OCI-LY1 (cell line): Measurements from ENCODE around the gene ST6GALNAC6.

Source experiments
- H2AFZ ChIP-seq: fragments of 200-600 bp; sonication (generic), shearing (Covaris generic); 2 replicates; pipeline ENCODE4 v1.6.0; 2014; ENCODE audit warnings: antibody characterized with exemption, mild to moderate bottlenecking, low read length
- H3F3A ChIP-seq: fragments of 200-600 bp; sonication (generic), shearing (Covaris generic); 2 replicates; pipeline ENCODE4 v1.6.0; 2014; ENCODE audit warnings: mild to moderate bottlenecking, antibody characterized with exemption, low read length, moderate library complexity; ENCODE audit not compliant: insufficient read depth
- H3K27ac ChIP-seq: fragments of 200-600 bp; sonication (generic); 2 replicates; pipeline ENCODE4 v1.5.1; 2014; ENCODE audit warnings: low read length, mixed run types, mild to moderate bottlenecking, low read depth; ENCODE audit not compliant: poor library complexity, severe bottlenecking
- H3K27me3 ChIP-seq: fragments of 200-600 bp; sonication (generic); 2 replicates; pipeline ENCODE4 v1.6.0; 2014; ENCODE audit warnings: antibody characterized with exemption, mild to moderate bottlenecking, low read length, moderate library complexity; ENCODE audit not compliant: insufficient read depth
- H3K36me3 ChIP-seq: fragments of 200-600 bp; sonication (generic); 2 replicates; pipeline ENCODE4 v1.6.1; 2014; ENCODE audit warnings: mild to moderate bottlenecking, antibody characterized with exemption, low read length, moderate library complexity, mixed read lengths; ENCODE audit not compliant: insufficient read depth
- H3K4me1 ChIP-seq: fragments of 200-600 bp; sonication (generic); 2 replicates; pipeline ENCODE4 v1.5.1; 2014; ENCODE audit warnings: mild to moderate bottlenecking, low read length, moderate library complexity; ENCODE audit not compliant: insufficient read depth, severe bottlenecking
- H3K4me2 ChIP-seq: fragments of 200-600 bp; sonication (generic), shearing (Covaris generic); 2 replicates; pipeline ENCODE4 v1.6.1; 2014; ENCODE audit warnings: low read length
- H3K4me3 ChIP-seq: fragments of 200-600 bp; sonication (generic); 2 replicates; pipeline ENCODE4 v1.5.1; 2014; ENCODE audit warnings: low read length, low read depth, mild to moderate bottlenecking, mixed read lengths; ENCODE audit not compliant: poor library complexity, severe bottlenecking
- H3K79me2 ChIP-seq: fragments of 200-600 bp; shearing (Covaris generic); 2 replicates; pipeline ENCODE4 v1.6.1; 2016; ENCODE audit warnings: mixed run types, low read length, mixed read lengths; ENCODE audit not compliant: insufficient read depth
- H3K9ac ChIP-seq: fragments of 200-600 bp; sonication (generic), shearing (Covaris generic); 2 replicates; pipeline ENCODE4 v1.6.1; 2014; ENCODE audit warnings: mild to moderate bottlenecking, low read length, mixed read lengths
- H3K9me2 ChIP-seq: fragments of 200-600 bp; sonication (generic), shearing (Covaris generic); 2 replicates; pipeline ENCODE4 v1.6.1; 2014; ENCODE audit warnings: low read depth, mild to moderate bottlenecking, low read length, mixed read lengths
- H3K9me3 ChIP-seq: fragments of 200-600 bp; shearing (Covaris generic); 2 replicates; pipeline ENCODE4 v1.6.1; 2014; ENCODE audit warnings: low read length, mixed read lengths
- H4K20me1 ChIP-seq: fragments of 200-600 bp; sonication (generic), shearing (Covaris generic); 2 replicates; pipeline ENCODE4 v1.6.0; 2016; ENCODE audit warnings: mild to moderate bottlenecking, low read length; ENCODE audit not compliant: insufficient read depth
- EZH2 ChIP-seq: fragments of 200-600 bp; sonication (generic), shearing (Covaris generic); IDR thresholded peaks from 2 replicates; pipeline ENCODE4 v1.8.0; 2017; ENCODE audit warnings: borderline replicate concordance, mixed run types, mild to moderate bottlenecking, antibody characterized with exemption, low read length, moderate library complexity, mixed read lengths
- TF ChIP-seq, protein P1 (sequence below): fragments of 200-600 bp; sonication (generic), shearing (Covaris generic); IDR thresholded peaks from 2 replicates; pipeline ENCODE4 v1.5.1; 2017; ENCODE audit warnings: mild to moderate bottlenecking, antibody characterized with exemption, low read length, moderate library complexity, mixed read lengths

ST6GALNAC6 gene

DNA sequence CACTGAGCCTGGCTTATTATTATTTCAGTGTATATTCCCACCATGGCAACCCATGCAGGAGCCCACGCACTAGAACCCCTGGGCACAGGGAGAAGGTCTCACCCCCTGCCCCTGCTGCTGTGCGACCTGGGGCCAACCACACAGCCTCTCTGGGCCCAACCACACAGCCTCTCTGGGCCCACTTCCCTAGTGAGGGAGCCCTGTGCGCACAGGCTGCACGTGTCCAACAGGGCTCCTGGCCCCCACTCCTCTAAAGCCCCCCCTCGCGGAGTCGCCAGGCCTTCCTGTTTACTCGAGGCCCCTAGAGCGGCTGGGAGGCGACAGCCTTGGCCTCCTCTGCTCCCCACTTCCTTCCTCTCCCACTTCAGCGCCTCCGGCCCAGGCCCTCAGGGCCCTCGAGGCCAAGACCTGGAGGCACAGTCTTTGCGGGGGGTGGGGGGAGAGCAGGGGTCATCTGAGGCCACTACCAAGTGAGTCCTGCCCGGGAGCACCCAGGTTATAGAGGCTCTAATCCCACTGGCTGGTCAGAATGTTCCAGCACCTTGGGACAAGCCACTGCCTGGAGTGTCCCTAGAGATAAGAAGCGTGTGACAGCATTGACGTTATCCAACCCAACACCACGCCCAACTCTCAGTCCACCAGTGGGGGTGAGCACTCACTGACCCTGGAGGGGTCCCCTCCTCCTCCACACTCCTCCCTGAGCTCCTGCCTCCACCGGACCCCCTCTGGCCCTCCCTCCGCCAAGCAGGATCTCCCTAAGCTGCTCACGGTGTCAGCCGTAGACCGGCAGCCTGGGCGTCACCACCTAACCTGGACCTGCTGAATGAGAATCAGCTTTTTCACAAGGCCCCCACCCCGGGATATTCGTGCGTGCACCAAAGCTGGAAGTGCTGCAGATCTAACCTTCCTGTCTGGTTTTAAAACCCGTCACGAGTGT, 37.1 kb downstream of the ST6GALNAC6 start:
- peak overlapping the region; percentile 35 for H3K27ac ChIP-seq
- no peaks in the 10 kb centered on the region for H3K9me2 ChIP-seq
- no peak overlapping the region; the same call in 1 of the 2 replicates for H3K4me2 ChIP-seq
- no peaks in the 10 kb centered on the region for H3K9me3 ChIP-seq
- no peaks in the 10 kb centered on the region for H3K79me2 ChIP-seq
- H3K9ac ChIP-seq = no peak overlapping the region
- H2AFZ ChIP-seq = no peak overlapping the region
- no peaks in the 10 kb centered on the region for H4K20me1 ChIP-seq
- H3K36me3 ChIP-seq = no peaks in the 10 kb centered on the region
- TF ChIP-seq, protein P1, sequence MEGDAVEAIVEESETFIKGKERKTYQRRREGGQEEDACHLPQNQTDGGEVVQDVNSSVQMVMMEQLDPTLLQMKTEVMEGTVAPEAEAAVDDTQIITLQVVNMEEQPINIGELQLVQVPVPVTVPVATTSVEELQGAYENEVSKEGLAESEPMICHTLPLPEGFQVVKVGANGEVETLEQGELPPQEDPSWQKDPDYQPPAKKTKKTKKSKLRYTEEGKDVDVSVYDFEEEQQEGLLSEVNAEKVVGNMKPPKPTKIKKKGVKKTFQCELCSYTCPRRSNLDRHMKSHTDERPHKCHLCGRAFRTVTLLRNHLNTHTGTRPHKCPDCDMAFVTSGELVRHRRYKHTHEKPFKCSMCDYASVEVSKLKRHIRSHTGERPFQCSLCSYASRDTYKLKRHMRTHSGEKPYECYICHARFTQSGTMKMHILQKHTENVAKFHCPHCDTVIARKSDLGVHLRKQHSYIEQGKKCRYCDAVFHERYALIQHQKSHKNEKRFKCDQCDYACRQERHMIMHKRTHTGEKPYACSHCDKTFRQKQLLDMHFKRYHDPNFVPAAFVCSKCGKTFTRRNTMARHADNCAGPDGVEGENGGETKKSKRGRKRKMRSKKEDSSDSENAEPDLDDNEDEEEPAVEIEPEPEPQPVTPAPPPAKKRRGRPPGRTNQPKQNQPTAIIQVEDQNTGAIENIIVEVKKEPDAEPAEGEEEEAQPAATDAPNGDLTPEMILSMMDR = no peak
- no peak for TF ChIP-seq EZH2
- peaks cover 30% of the 10 kb centered on the region for H3K4me1 ChIP-seq
- no peaks in the 10 kb centered on the region; the same call in 1 of the 2 replicates for H3K27me3 ChIP-seq
- H3F3A ChIP-seq = no peaks in the 10 kb centered on the region
- no peak overlapping the region for H3K4me3 ChIP-seq

DNA sequence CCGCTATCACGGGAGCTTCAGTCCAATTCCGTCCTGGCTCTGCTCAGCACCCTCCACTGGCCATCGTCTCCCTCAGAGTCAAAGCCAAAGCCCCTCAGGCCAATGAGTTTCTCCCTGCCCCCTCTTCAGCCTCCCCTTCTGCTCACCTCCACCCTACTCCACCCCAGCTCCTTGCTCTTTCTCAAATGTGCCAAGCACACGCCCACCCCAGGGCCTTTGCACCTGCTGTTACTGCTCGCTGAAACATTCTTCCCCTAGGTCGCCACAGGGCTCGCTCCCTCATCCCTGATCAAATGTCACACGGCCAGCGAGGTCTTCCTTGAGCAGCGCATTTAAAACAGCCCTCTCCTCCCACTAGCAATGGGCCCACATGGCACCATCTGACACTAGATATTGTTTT, 38.6 kb downstream of the ST6GALNAC6 start:
- no peaks in the 10 kb centered on the region; the same call in 1 of the 2 replicates for H3K27me3 ChIP-seq
- no peaks in the 10 kb centered on the region for H3K9me2 ChIP-seq
- no peak overlapping the region for H3K4me2 ChIP-seq

DNA sequence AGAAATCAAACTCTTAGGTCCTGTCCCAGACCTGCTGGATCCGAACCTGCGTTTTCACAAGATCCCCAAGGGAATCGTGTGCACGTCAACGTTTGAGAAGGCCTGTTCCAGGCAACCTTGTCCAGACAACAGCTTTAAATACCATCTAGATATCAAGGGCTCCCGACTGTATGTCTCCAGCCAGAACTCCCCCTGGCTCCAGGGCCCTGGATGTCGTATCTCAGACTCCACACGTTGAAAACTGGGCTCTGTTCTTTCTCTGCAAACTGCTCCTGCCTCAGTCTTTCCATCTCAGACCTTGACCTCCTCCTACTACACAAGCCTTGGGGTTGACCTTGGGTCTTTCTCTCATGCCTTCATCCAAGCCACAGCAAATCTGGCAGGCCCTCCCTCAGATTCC, 39.1 kb downstream of the ST6GALNAC6 start:
- no peaks in the 10 kb centered on the region; the same call in 1 of the 2 replicates for H3K27me3 ChIP-seq
- no peaks in the 10 kb centered on the region for H3K9me2 ChIP-seq
- H3K4me3 ChIP-seq = no peak overlapping the region
- no peaks in the 10 kb centered on the region for H3F3A ChIP-seq
- no peaks in the 10 kb centered on the region for H3K79me2 ChIP-seq
- no peak overlapping the region for H3K27ac ChIP-seq
- H3K9me3 ChIP-seq = no peaks in the 10 kb centered on the region
- H2AFZ ChIP-seq = no peak overlapping the region
- no peak for TF ChIP-seq EZH2
- no peaks in the 10 kb centered on the region for H4K20me1 ChIP-seq
- peaks cover 22% of the 10 kb centered on the region for H3K4me1 ChIP-seq
- H3K9ac ChIP-seq = no peak overlapping the region
- no peak overlapping the region for H3K4me2 ChIP-seq
- H3K36me3 ChIP-seq = no peaks in the 10 kb centered on the region

More for the DNA sequence above, 38.6 kb downstream of the ST6GALNAC6 start:
- H3K4me1 ChIP-seq = peaks cover 27% of the 10 kb centered on the region
- no peaks in the 10 kb centered on the region for H3K36me3 ChIP-seq
- H3F3A ChIP-seq = no peaks in the 10 kb centered on the region
- H3K9ac ChIP-seq = no peak overlapping the region
- TF ChIP-seq, protein P1 = no peak
- no peak for TF ChIP-seq EZH2
- H3K4me3 ChIP-seq = no peak overlapping the region
- no peak overlapping the region for H2AFZ ChIP-seq
- H3K27ac ChIP-seq = no peak overlapping the region
- H3K79me2 ChIP-seq = no peaks in the 10 kb centered on the region
- no peaks in the 10 kb centered on the region for H3K9me3 ChIP-seq
- no peaks in the 10 kb centered on the region for H4K20me1 ChIP-seq
